GM18867 (cell line): ENCODE data around the gene SOX8.
"Not testable (repeated sequence)": the region's sequence is repeated elsewhere in the genome, so short reads cannot be mapped to it uniquely, and the experiment has no call there.

Source experiments
- ATAC-seq: cut with Tn5 transposase; IDR thresholded peaks from one replicate; pipeline ENCODE4 v1.9.1; 2021; ENCODE audit warnings: mild to moderate bottlenecking, moderate library complexity; ENCODE audit not compliant: unreplicated experiment

SOX8 gene

GRCh38 chr16:981695-982144 is at the start of gene SOX8:
Gene SOX8 (plus strand): TSS chr16:981770. CDS start chr16:981923, 153 bp downstream.
- ATAC-seq = no peak

GRCh38 chr16:932831-933330 is 48.7 kb upstream of the SOX8 start:
- no peak for ATAC-seq

- no peak for ATAC-seq
Observed at GRCh38 chr16:933581-933980, 48.0 kb upstream of the SOX8 start.

DNA sequence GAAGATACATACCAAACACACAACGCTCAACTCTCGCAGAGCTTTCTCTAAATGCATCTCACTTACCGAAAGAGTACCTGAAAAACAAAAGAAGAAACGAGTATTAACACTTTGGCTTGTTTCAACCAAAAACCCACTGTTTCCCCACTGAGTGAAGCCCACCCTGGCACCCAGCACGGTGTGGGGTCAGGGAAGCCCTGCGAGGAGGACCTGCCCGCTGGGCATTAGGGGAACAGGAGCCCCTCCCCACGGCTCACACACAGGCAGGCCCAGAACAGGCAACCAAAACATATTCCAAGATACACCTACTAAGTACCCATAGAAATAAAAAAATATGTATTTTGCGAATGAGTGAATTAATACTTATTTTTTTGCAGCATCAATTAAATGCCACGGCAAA is 47.4 kb upstream of the SOX8 start:
- no peak for ATAC-seq

GRCh38 chr16:935684-936083 is 45.9 kb upstream of the SOX8 start:
- no peak for ATAC-seq

GRCh38 chr16:937311-937710 is 44.3 kb upstream of the SOX8 start:
- ATAC-seq = no peak

DNA sequence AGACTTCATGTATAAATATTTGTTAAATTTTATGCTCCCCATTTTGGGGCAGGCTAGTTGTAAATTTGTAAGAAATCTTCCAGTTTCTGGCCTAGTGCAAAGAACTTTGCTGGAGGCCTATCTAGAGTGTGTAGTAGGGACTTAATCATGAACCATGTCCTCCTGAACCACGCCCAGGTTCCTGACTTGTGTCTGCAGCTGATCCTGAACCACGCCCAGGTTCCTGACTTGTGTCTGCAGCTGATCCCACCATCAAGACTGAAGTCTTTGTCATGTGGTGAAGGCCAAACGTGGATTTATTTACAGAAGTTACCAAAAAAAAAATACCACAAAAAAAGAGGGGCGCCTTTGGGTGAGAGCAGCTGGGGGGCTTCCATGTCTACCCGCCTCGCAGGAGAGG is 43.8 kb upstream of the SOX8 start:
- no peak for ATAC-seq

- no peak for ATAC-seq
Observed at GRCh38 chr16:938136-938535, 43.4 kb upstream of the SOX8 start.

GRCh38 chr16:938752-939151 is 42.8 kb upstream of the SOX8 start:
- no peak for ATAC-seq

DNA sequence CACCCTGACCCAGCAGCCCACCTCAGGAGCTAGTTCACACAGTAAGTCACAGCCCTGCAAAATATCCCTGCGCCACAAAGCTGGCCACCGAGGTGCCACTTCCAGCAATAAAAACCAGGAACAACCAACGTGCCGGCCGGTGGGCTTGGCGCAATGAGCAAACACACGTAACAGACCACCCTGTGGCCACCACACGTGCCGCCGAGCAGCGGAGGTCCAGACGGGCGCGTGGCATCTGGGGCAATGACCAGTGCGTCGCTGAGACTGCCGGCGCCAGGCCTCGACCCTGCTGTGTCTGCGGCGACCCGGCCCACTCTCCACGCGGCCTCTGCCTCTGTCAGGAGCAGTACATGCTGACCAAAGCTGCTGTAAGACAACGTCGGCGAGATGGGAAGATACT is 42.3 kb upstream of the SOX8 start:
- no peak for ATAC-seq

- ATAC-seq = no peak
Observed at GRCh38 chr16:939941-940340, 41.6 kb upstream of the SOX8 start.

GRCh38 chr16:942436-943060 is 39.0 kb upstream of the SOX8 start:
- ATAC-seq = no peak

DNA sequence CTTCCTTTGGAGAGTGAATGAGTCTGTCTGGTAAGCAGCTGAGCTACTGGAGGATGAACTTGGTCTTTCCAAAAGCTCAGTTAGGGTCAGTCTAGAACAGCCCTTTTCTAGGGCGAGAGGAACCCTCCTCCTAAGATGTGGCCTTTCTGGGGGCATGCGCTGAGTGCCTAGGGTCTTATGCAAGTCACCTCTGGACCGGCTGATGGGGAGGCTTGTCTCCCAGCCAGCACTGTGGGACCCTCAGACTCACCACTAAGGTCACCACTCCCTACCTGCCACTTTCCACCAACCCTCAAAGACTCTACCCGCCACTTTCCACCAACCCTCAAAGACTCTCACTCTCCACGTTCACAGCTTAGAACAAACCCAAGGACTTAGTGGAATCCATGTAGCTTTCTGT is 37.6 kb upstream of the SOX8 start:
- no peak for ATAC-seq

GRCh38 chr16:945271-946047 is 36.1 kb upstream of the SOX8 start:
- no peak for ATAC-seq

DNA sequence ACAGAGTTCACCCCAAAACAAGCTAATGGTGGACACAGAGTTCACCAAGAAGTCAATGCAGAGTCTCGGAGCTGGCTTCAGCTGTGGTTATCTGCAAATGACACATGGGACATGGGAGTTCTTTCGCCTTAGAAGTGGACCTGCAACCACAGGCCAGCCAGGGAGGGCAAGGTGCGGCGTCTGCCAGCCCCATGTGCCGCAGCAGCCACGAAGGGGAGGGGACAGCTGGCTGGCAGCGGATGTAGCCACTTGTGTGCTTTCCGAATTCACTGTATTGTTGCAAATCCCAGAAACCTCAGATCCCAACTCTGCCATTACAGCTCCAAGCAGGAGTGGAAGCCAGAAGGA is 35.5 kb upstream of the SOX8 start:
- ATAC-seq = no peak

DNA sequence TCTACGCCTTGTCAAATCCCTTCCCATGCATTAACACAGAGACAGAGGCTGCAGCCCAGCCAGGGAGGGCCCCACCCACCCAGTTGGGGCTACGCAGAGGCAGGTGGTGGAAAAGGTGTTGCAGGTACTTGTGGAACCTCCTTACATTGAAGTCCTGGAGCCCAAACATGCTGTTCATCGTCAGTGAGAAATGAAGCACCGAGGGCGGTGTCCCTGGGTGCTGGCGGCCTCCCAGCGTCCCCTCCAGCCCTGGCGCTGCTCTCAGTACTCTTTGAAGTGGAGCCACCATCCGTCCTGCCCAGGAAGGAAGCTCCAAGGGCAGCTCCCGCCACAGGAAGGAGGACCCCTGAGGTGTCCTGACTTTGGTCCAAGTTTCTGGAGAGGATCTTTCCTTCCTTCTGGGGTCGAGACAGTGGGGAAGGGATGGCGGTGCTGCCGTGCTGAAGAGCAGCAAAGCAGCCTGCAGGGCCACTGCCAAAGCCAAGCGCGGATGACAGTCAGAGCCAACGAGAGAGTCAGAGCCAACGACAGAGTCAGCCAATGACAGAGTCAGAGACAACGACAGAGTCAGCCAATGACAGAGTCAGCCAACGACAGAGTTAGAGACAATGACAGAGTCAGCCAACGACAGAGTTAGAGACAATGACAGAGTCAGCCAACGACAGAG is 34.2 kb upstream of the SOX8 start:
- no peak for ATAC-seq

DNA sequence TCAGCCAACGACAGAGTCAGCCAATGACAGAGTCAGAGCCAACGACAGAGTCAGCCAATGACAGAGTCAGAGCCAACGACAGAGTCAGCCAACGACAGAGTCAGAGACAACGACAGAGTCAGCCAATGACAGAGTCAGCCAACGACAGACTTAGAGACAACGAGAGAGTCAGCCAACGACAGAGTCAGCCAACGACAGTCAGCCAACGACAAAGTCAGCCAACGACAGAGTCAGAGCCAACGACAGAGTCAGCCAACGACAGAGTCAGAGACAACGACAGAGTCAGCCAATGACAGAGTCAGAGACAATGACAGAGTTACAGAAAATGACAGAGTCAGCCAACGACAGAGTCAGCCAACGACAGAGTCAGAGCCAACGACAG is 33.7 kb upstream of the SOX8 start:
- not testable (repeated sequence) for ATAC-seq

DNA sequence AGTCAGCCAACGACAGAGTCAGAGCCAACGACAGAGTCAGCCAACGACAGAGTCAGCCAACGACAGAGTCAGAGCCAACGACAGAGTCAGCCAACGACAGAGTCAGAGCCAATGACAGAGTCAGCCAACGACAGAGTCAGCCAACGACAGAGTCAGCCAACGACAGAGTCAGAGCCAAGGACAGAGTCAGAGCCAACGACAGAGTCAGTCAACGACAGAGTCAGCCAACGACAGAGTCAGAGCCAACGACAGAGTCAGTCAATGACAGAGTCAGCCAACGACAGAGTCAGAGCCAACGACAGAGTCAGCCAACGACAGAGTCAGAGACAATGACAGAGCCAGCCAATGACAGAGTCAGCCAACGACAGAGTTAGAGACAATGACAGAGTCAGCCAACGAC is 32.8 kb upstream of the SOX8 start:
- not testable (repeated sequence) for ATAC-seq

GRCh38 chr16:950733-951573 is 30.6 kb upstream of the SOX8 start:
- ATAC-seq = not testable (repeated sequence)

GRCh38 chr16:951660-952301 is 29.8 kb upstream of the SOX8 start:
- no peak for ATAC-seq

- no peak for ATAC-seq
Observed at GRCh38 chr16:952321-952720, 29.2 kb upstream of the SOX8 start.
